Epithelial cell of alveolus of lung (primary cell): ENCODE measurements around the gene KBTBD4. TPM values are rescaled to one million over a fixed set of nuclear protein-coding genes. Genes with fewer than 3 reads are reported as not detected.

Experiments
- total RNA-seq: library from RNA; depleted of rRNA; stranded (reverse); fragments of >200 nt; gene quantifications from 2 replicates; pipeline ENCODE4 v1.2.1, GENCODE V29; 2015

Gene KBTBD4
- total RNA-seq = 21.1 and 26.2 TPM in 2 replicates

GRCh38 chr11:47578524-47579494 lies at the start of gene KBTBD4, which contains the start of gene NDUFS3:
Gene KBTBD4 (minus strand): TSS chr11:47578970. CDS start chr11:47578951, 19 bp downstream.
Gene NDUFS3 (plus strand): TSS chr11:47579074. CDS start chr11:47579092, 18 bp downstream.

GRCh38 chr11:47593934-47594855 lies 15.4 kb upstream of the KBTBD4 start, which contains the start of gene C1QTNF4:
Gene C1QTNF4 (minus strand): TSS chr11:47594411. CDS start chr11:47590810, 3,601 bp downstream.

GRCh38 chr11:47586098-47586855 lies 7.5 kb upstream of the KBTBD4 start, which contains the start of gene FAM180B:
Gene FAM180B (plus strand): TSS chr11:47586678. CDS start chr11:47586769, 91 bp downstream.

GRCh38 chr11:47565340-47566148 lies 13.2 kb downstream of the KBTBD4 start, which contains the start of gene PTPMT1:
Gene PTPMT1 (plus strand): TSS chr11:47565599. CDS start chr11:47565623, 24 bp downstream.

GRCh38 chr11:47552566-47553405 lies 26.0 kb downstream of the KBTBD4 start, which contains the start of gene CELF1:
Gene CELF1 (minus strand): TSS chr11:47553132. CDS start chr11:47499523, 53,609 bp downstream.

Other genes starting within 250 kb of the KBTBD4 start
- not detected in 2 replicates for gene MYBPC3, start 226.3 kb downstream of the KBTBD4 start, total RNA-seq
- gene SPI1, start 200.4 kb downstream of the KBTBD4 start, total RNA-seq = not detected in 2 replicates
- 111 and 118 TPM in 2 replicates for gene SLC39A13, start 170.4 kb downstream of the KBTBD4 start, total RNA-seq
- 105 and 200 TPM in 2 replicates for gene PSMC3, start 152.5 kb downstream of the KBTBD4 start, total RNA-seq
- 3.6 TPM in 1 of 2 replicates, not detected in the other for gene RAPSN, start 129.8 kb downstream of the KBTBD4 start, total RNA-seq
- gene CELF1, start 25.8 kb downstream of the KBTBD4 start, total RNA-seq = 58.6 and 60.2 TPM in 2 replicates
- 115 and 134 TPM in 2 replicates for gene PTPMT1, start 13.4 kb downstream of the KBTBD4 start, total RNA-seq
- 60.6 and 72.5 TPM in 2 replicates for gene NDUFS3, start 104 bp upstream of the KBTBD4 start, total RNA-seq
- 0.40 TPM in 1 of 2 replicates, not detected in the other for gene FAM180B, start 7.7 kb upstream of the KBTBD4 start, total RNA-seq
- 3.6 and 6.3 TPM in 2 replicates for gene C1QTNF4, start 15.4 kb upstream of the KBTBD4 start, total RNA-seq
- 61.4 and 64.6 TPM in 2 replicates for gene MTCH2, start 63.6 kb upstream of the KBTBD4 start, total RNA-seq
- gene AGBL2, start 136.4 kb upstream of the KBTBD4 start, total RNA-seq = 0.64 and 0.78 TPM in 2 replicates
- gene FNBP4, start 188.4 kb upstream of the KBTBD4 start, total RNA-seq = 27.7 and 52.2 TPM in 2 replicates